AG09319 (cell line): ENCODE data around the gene PHF21B.

Source experiments
- DNase-seq: peaks from one replicate; pipeline ENCODE4 v3.0.0-alpha.2; 2010; ENCODE audit warnings: low read depth; ENCODE audit errors: extremely low read depth
- TF ChIP-seq, protein P1 (sequence below): IDR thresholded peaks from 2 replicates; pipeline ENCODE4 v1.5.1; 2011; ENCODE audit warnings: low read depth, mild to moderate bottlenecking, inconsistent platforms, low read length, moderate library complexity

Gene PHF21B

DNA sequence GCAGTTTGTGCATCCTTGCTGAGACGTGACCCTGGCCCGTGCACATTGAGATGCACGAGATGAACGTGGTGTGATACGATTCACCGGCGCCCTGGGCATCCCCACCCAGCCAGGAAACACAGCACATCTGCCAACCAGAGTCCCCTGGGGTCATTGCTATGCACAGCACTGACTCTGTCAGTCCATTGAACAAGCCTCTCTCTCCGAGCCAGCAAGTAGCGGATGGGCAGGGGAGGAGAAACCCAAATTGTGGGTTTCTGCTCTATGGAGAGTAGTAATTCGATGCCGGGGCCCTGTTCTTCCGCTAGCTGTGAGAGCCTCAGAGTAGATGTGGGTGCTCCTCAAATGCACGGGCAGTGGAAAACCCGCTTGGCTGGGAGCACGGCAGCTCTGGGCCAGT, 172.3 kb downstream of the PHF21B start:
- DNase-seq: no peak
- TF ChIP-seq, protein P1, sequence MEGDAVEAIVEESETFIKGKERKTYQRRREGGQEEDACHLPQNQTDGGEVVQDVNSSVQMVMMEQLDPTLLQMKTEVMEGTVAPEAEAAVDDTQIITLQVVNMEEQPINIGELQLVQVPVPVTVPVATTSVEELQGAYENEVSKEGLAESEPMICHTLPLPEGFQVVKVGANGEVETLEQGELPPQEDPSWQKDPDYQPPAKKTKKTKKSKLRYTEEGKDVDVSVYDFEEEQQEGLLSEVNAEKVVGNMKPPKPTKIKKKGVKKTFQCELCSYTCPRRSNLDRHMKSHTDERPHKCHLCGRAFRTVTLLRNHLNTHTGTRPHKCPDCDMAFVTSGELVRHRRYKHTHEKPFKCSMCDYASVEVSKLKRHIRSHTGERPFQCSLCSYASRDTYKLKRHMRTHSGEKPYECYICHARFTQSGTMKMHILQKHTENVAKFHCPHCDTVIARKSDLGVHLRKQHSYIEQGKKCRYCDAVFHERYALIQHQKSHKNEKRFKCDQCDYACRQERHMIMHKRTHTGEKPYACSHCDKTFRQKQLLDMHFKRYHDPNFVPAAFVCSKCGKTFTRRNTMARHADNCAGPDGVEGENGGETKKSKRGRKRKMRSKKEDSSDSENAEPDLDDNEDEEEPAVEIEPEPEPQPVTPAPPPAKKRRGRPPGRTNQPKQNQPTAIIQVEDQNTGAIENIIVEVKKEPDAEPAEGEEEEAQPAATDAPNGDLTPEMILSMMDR: no peak

DNA sequence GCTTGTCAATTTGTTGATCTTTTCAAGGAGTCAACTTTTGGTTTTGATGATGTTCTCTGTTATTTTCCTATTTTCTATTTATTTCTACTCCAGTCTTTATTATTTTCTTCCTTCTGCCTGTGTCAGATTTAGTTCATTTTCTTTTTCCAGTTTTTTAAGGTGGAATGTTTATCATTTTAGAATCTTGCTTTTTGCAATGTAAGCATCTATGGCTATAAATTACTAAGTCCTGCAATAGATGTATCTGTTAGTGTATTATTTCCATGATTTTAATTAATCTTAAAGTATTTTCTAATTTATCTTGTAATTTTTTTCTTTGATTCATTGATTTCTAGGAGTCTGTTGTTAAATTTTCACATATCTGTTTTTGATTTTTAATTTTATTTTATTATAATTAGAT, 175.7 kb downstream of the PHF21B start:
- TF ChIP-seq, protein P1: no peak
- no peak for DNase-seq

GRCh38 chr22:44831885-44832284, 177.9 kb downstream of the PHF21B start:
- TF ChIP-seq, protein P1: no peak
- DNase-seq: no peak
